Measurements from ENCODE around the gene ABHD13. TPM values are rescaled to one million over a fixed set of nuclear protein-coding genes. Genes with fewer than 3 reads are reported as not detected.

Gene ABHD13
- total and polyA plus RNA-seq, 2 experiments from 2014 or later, result 5.4 to 10.4 TPM

- Mint-ChIP-seq H3K27me3 (ENCODE audit: insufficient read depth, low read depth, poor library complexity) (peaks cover 2% of the 10 kb centered on the region), H3K4me3 (no peak overlapping the region), H3K27ac (no peak overlapping the region), H3K4me1 (no peaks in the 10 kb centered on the region), H3K9me3 (no peaks in the 10 kb centered on the region), H3K36me3 (ENCODE audit: low read depth) (no peaks in the 10 kb centered on the region)
- H3K4me2 ChIP-seq, result no peak overlapping the region
- H3K27me3 ChIP-seq (ENCODE audit: insufficient read depth), result no peaks in the 10 kb centered on the region
- ATAC-seq (no peak), DNase-seq (ENCODE audit: low spot score) (no peak)
- no peaks in the 10 kb centered on the region for H3F3A ChIP-seq (replicated peaks; ENCODE audit: low read depth)
- H3K27ac ChIP-seq (ENCODE audit: low read depth), result no peak overlapping the region
- H2AFZ ChIP-seq, result no peak overlapping the region
- H3K36me3 ChIP-seq (ENCODE audit: insufficient read depth), result no peaks in the 10 kb centered on the region
- no peak overlapping the region for H3K4me3 ChIP-seq
- H3K4me1 ChIP-seq (ENCODE audit: insufficient read depth), result no peaks in the 10 kb centered on the region
- H4K20me1 ChIP-seq (replicated peaks; ENCODE audit: insufficient read depth), result no peaks in the 10 kb centered on the region
- H3K9me2 ChIP-seq (ENCODE audit: insufficient read depth), result no peaks in the 10 kb centered on the region
- no peak for TF ChIP-seq STAT1 (IDR thresholded peaks at IDR 0.05; ENCODE audit: unreplicated experiment)
- TF ChIP-seq NANOG (IDR thresholded peaks at IDR 0.05; ENCODE audit: borderline replicate concordance), result no peak
- TF ChIP-seq CREB1 (CRISPR knock-in tag; IDR thresholded peaks at IDR 0.05; ENCODE audit: low read depth), result no peak
- no peak for TF ChIP-seq JUNB (IDR thresholded peaks at IDR 0.05; ENCODE audit: unreplicated experiment)
- no peak for TF ChIP-seq ZNF331 (CRISPR knock-in tag; IDR thresholded peaks at IDR 0.05; ENCODE audit: low read depth)
- TF ChIP-seq EZH2phosphoT487 (IDR thresholded peaks at IDR 0.05; ENCODE audit: unreplicated experiment), result no peak
- TF ChIP-seq REST (IDR thresholded peaks at IDR 0.05; ENCODE audit: unreplicated experiment), result no peak
- H3K79me2 ChIP-seq (replicated peaks; ENCODE audit: insufficient read depth), result no peaks in the 10 kb centered on the region
Measured at GRCh38 chr13:108257248-108257647, 39.1 kb downstream of the ABHD13 start.

- no peak overlapping the region for H3K27ac ChIP-seq (ENCODE audit: low read depth)
- H3K79me2 ChIP-seq (replicated peaks; ENCODE audit: insufficient read depth), result no peaks in the 10 kb centered on the region
- H3K4me1 ChIP-seq (ENCODE audit: insufficient read depth), result no peaks in the 10 kb centered on the region
- peaks cover 2% of the 10 kb centered on the region for H3K27me3 Mint-ChIP-seq (ENCODE audit: insufficient read depth, low read depth, poor library complexity)
- H3K27me3 ChIP-seq (ENCODE audit: insufficient read depth), result no peaks in the 10 kb centered on the region
- no peaks in the 10 kb centered on the region for H3K4me1 Mint-ChIP-seq
- no peak overlapping the region for H3K4me3 ChIP-seq
- no peaks in the 10 kb centered on the region; the same call in 2 of the 3 replicates for H3K9me3 Mint-ChIP-seq
- ATAC-seq (no peak), DNase-seq (ENCODE audit: low spot score) (no peak)
- H3K36me3 ChIP-seq (ENCODE audit: insufficient read depth), result no peaks in the 10 kb centered on the region
- H3K4me2 ChIP-seq, result no peak overlapping the region
- H3K4me3 Mint-ChIP-seq, result no peak overlapping the region
- H2AFZ ChIP-seq, result no peak overlapping the region
- no peaks in the 10 kb centered on the region for H4K20me1 ChIP-seq (replicated peaks; ENCODE audit: insufficient read depth)
- no peak overlapping the region for H3K27ac Mint-ChIP-seq
- no peaks in the 10 kb centered on the region for H3K9me2 ChIP-seq (ENCODE audit: insufficient read depth)
- H3K36me3 Mint-ChIP-seq (ENCODE audit: low read depth), result no peaks in the 10 kb centered on the region
- H3F3A ChIP-seq (replicated peaks; ENCODE audit: low read depth), result no peaks in the 10 kb centered on the region
- no peak for TF ChIP-seq ETS1 (IDR thresholded peaks at IDR 0.05)
- TF ChIP-seq CREB1 (CRISPR knock-in tag; IDR thresholded peaks at IDR 0.05; ENCODE audit: low read depth), result no peak
- no peak for TF ChIP-seq ZNF462 (CRISPR knock-in tag; IDR thresholded peaks at IDR 0.05)
- TF ChIP-seq NANOG (IDR thresholded peaks at IDR 0.05; ENCODE audit: borderline replicate concordance), result no peak
Measured at GRCh38 chr13:108263621-108264355, 45.6 kb downstream of the ABHD13 start.
